GM18858 (cell line): ENCODE results near the gene STK4.

Source experiments
- ATAC-seq: cut with Tn5 transposase; IDR thresholded peaks from one replicate; pipeline ENCODE4 v1.9.1; 2021; ENCODE audit not compliant: unreplicated experiment

Gene STK4

DNA sequence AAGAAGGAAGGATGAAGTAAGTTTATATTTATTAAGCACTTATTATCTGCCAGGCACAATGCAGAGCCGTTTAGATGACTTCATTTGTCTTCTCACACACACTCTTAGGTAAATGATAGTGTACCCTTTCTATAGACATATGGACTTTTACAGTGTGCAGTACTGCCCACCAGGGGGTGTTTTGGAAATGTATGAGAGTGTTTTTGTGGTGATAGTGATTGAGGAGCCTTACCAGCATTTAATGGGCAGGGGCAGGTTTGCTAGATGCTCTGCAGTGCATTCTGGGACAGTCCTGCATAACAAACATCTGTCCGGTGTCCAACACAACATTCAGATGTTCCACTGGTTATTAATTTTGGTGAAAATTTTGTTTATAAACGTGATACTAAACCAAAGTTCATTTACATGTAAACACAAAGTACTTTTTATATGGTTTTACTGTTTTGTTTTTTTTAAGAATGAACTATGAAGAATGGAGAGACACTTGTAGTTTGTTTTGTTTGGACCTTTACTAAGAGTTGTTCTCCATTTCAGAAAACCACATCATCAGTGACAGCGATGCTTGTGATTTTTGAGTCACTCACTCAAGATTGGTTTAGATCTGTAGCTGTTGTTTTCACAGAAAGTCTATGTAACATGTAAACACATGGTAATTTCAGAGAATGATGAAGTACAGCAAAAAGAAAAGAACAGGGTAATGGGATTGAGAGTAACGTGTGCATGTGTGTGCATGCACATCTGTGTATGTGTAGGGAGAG is 114.7 kb downstream of the STK4 start:
- ATAC-seq: no peak

DNA sequence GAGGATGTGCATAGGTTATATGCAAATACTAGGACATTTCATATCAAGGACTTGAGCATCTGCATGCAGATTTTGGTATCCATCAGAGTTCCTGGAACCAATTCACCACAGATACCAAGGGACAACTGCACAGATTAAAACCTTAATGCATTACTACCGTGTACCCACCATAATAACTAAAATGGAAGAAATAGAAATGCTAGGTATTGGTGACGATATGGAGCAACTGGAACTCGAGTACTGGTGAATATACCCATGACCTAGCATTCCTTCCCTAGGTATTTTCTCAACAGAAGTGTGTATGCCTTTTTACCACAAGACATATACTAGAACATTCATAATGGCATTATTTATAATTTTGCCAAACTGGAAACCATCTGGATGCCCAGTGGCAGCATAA is 116.2 kb downstream of the STK4 start:
- no peak for ATAC-seq

DNA sequence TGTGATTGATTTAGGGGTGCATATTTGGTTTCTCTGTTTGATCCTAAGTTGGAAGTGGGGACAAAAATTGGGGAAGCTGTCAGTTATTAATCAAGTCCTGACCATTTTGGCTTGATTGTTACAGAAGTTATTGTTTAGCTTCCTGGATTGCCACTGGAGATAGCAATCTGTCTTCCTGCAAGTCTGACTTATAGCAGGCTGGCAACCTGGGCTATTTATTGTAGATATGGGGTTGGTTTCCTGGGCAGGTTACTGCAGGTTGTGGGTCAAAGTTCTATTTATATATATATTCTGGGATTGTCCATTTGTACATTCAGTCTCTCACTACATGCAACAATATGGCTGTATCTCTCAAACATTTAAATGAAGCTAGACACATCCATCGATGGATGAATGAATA is 116.8 kb downstream of the STK4 start:
- ATAC-seq: no peak

DNA sequence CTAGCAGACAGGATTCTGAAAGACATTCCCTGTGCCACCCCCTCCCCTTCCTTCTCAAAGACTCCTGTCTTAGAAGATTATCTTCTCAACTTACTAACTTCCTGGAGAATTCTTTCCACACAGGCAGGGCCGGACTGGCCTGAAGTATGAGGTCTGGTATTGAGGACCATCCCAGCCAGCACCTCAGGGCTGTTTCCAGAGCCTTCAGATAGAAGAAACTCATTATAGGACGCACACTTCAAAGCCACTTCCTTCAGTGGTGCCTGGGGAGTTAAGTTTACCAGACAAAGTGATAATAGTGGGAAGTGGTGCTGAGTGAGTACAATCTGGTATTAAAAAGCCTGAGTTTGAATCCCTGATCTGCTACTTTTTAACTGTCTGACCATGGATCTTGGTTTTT is 119.0 kb downstream of the STK4 start:
- no peak for ATAC-seq

DNA sequence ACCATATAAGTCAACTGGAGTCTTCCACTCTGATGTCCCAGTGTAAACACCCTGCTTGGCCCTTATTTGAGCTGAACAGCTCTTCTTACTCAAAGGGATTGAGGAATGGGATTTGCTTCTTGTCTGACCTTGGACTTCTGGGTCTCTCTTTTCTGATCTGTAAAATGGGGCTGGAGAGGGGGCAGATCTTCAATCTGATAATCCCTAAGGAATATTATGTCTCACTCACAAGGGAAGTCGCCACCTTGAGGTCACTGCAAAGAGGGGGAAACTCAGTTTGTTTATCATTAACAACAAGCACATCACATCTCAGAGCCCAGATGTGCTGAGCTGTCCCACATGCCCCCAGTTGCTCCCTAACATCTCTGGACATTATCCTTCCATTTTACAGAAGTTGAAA is 119.6 kb downstream of the STK4 start:
- no peak for ATAC-seq

DNA sequence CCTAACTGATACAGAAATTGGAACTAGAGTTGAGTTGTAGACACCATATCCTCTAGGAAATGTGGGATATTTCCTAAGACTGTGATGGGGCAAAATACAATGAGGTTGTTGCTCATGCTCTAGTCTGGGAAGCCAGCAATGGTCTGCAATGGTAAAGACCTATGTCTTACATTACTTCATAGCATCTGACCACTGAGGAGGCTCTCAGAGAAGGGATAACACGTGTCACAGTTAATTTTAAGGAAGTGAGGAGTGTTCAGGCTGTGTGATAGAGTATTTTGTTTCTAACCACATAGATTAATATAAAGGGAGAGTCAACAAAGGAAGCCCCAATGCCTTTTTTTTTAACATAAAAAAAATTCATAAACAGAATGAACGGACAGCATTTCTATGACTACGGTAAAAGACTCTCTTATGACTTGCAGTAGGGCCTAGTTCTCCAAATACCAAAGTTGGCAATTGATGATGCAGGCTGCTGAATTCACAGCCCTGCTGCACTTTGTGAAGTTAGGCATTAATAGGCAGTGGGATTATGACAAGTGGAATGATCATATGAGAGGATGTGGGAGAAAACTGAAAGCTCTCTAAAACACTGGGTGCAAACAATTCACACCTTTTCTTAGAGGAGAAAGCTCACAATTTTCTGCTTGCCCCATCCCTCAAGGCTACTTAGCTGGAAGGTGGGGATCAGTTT is 120.9 kb downstream of the STK4 start:
- no peak for ATAC-seq

DNA sequence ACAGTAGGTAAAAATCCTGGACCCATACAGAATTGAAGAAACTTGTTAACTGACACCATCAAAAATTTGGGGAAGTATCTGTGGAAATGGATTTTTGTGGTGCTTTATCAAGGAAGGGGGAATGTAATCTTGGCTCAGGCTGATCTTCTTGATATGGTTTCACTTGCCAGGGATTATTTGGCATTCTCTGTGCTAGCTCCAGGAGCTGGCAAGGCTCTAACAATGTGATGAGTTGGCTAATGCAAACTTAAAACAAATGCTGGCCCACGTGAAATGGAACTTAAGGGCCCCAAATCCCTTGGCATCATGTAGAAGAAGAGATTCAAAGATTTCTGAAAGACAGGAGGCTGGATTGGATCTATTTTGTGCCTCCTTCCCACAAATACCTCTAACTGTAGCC is 121.5 kb downstream of the STK4 start:
- ATAC-seq: no peak

DNA sequence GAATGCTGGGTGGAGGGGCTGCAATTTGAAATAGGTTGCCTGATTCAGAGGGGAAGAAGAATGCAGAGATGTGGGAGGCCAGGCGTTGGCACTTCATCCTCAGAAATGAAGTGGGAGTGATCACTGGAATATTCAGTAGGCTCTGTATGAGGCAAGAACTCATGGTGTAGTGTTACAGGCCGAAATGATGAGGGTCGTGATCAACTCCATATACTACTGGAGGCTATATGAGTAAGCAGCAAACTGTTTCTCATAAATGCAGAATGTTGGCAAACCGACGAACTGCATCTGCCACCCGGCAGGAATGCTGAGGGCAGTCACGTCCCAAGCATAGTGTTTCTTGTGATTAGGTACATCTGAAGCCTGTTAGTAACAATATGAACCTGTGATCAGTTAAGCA is 121.9 kb downstream of the STK4 start:
- ATAC-seq: no peak

DNA sequence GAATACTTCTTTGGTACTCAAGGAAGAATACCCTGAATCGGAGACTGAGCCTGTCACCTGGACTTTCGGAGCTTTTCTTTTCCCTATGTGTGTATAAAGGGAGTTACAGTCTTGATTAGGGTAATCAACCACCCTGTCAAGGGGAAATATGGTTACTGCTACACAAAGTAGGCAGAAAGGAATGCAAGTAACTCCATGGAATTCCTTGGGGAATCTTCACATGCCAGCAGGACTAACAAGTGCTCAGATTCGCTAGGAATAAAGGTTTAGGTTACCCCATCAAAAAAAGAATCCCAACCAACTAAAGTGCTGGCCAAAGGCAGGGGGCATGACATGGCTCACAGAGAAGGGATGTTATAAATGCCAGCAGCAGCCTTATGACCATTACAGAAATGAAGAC is 124.2 kb downstream of the STK4 start:
- no peak for ATAC-seq

DNA sequence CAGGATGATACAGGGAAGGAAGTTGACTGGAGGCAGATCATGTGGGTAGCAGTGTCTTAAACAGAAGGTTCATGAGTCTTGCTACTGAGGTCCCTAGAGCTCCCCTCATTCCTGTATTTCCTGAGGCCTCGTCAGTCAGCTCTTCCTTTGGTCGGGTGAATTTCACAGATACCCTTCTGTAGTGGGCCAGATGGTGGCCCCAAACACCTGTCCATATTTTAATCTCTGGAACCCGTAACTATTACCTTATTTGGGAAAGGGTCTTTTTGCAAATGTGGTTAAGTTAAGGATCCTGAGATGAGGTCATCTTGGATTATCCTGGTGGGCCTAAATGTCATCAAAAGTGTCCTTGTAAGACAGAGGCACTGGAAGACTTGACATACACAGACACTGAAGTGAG is 125.1 kb downstream of the STK4 start:
- ATAC-seq: no peak

DNA sequence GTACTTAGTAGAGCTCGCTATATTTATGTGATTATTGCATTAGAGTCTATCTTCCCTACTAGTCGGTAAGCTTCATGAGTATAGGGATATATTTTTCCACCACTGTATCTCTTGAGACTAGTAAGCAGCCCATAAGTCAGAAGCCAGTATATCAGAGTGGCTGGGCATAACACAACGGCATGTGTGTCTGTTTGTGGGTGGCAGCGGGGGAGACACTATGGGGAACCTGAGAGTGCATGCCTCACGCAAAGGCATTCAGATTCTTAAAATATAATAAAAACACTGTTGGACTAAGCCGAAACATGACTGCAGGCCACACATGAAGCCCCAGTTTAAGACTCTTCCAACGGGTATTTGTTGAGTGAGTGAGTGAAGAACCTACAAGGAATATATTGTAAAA is 126.6 kb downstream of the STK4 start:
- no peak for ATAC-seq

DNA sequence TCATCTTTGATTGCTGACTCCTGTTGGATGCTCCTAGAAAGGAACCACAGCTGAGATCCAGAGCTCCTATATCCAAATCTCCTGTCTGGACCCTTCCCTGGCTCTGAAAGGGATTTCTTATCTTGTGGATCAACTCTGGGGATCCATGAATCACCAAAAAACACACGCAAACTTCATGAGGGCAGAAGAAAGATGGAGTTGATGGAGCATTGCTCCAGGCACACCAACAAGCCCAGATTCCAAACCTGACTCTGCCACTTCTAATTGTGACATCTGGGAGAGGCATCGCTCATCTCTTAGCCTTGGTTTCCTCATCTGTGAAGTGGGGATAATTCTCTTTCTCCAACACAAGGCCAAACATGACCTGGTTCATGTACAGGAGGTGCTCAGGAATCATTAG is 127.9 kb downstream of the STK4 start:
- no peak for ATAC-seq

DNA sequence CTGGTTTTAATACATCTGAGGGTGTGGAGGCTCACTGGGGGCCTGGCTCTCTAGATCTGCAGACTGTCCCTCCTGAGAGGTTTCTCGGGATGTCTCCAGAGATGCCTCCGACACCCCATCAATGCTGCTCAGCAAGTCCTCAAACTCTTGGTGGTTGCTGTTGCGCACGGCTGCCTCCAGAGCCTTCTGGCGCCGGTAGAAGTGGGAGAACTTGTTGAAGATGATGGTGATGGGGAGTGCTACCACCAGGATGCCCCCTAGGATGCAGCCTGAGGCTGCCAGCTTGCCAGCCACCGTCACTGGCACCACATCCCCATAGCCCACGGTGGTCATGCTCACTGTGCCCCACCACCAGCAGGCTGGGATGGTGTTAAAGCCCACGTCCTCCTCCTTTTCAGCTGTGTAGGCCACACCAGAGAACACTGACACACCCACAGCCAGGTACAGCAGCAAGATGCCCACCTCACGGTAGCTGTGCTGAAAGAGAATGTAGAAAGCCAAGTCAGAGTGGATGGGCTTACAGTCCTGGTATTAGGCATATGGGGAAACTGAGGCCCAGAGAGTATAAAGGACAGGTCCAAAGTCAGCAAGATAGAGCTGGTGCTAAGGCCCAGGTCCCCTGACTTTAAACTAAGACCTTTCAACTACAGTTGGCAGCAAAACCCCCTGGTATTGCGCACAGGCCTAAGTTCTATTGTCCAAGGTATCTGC is 128.7 kb downstream of the STK4 start:
- ATAC-seq: no peak

DNA sequence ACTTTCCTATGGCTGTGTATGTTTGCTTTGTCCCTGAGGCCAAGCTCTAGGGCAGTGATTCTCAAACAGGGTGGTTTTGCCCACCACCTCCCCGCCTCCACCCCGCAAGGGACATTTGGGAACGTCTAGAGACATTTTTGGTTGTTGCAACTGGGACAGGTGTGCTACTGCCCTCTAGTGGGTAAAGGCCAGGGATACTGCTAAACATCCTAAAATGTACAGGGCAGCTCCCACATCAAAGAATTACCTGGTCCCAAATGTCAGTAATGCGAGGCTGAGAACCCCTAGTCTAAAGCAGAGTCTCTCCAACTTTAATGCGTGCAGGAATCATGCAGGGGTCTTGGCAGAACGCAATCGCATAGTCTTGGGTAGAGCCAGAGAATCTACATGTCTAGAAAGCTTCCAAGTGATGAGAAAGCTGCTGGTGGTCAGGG is 129.5 kb downstream of the STK4 start:
- no peak for ATAC-seq

DNA sequence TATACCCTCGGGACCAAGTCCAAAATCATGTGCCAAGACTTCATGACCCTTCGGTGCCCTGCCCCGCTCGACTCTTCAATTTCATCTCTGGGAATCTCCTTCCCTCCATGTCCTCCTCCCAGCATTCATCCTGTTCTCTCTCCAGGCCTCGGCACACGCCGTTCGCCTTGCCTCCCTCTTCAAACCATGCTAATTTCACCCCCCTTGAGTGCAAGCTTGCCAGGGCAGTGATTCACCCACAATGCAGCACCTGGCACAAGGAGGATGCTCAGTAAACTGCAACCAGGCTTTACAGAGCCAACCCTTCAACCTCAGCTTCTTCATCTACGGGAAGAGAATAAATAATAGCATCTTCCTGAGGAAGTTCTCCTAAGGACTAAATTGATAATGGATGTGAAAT is 130.5 kb downstream of the STK4 start:
- ATAC-seq: no peak

DNA sequence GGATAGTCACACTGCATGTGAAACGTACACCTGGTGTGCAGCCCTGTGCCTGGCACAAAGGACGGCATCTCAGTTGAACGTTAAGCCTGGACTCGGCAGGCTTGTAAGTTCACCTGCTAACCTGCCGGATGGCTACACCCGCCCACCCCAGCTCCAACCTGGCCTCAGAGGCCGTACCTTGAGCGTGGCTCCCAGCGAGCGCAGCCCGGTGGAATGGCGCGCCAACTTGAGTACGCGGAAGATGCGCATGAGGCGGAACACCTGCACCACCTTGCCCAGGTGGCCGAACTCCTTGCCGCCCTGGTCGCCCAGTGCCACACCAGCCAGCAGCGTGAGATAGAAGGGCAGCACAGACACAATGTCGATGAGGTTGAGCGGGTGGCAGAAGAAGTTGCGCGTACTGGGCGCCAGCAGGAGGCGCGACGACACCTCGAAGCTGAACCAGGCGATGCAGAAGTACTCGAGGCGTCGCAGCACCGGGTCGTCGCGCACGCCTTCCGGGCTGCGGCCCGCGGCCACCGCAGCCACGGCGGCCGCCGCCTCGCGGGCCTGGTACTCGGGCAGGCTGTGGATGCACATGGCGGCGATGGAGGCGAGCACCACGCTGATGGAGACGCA is 131.3 kb downstream of the STK4 start:
- no peak for ATAC-seq

DNA sequence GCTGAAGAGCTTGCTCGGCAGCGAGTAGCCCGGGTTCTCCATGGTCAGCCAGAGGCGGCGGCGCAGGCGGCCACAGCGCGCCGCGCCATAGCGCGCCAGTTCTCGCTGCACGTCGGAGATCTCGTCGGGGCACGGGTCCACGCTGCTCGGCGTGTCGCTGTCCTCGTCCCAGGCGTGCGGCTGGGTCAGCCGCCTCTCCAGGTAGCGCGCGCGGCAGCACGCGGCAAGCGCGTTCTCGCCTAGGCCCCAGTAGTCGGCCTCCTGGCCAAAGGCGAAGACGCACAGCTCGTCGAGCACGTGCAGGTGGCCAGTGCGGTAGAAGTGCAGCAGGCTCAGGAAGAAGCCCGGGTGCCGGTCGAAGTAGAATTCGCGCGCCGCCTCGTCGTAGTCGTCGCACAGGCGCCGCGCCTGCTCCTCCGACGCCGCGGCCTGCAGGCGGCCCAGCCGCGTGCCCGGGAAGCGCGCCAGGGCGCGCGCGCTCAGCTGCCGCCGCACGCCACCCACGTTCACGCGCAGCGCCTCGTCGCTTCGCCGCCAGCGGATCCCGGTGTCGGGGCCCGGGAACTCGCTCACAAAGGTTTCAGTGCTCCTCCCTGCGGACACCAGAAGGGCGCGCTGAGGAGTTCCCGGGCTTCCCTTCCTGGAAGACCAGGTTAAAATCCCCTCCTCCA is 131.9 kb downstream of the STK4 start:
- no peak for ATAC-seq

DNA sequence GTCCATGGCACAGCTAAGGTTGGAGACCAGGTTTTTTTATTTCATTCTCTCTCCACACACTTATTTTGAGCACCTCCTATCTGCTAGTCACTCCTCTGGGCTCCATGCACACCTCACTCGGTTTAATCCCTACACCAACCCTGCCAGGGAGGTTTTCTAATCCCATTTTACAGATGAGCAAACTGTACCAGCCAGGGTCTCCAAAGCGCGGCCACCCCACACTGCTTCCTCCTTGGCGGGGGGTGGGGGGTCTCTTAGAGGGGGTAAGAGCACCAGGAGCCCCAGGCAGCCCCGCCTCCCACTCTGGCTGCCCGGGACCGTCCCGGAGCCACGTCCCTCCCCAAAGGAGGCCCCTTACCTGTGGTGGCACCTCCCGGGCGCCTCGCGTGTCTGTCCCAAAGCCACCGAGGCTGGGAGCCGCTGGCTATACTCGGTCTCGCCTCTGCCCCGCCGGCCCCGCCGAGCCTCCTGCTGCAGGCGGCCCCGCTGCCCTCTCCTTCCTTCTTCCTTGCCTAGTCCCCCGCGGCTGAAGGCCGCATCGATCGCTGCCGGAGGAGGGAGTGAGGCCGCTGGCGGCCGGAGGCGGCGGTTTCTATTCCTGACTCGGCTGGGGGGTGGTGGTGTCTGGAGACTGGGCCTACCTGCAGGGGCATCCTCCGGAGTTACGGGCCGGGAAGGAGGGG is 134.4 kb downstream of the STK4 start, which contains the start of gene KCNS1:
Gene KCNS1 (minus strand): TSS at position 565 of the 683 bp plus-strand sequence. CDS start 1,891 bp downstream, outside the sequence.
- ATAC-seq: no peak

DNA sequence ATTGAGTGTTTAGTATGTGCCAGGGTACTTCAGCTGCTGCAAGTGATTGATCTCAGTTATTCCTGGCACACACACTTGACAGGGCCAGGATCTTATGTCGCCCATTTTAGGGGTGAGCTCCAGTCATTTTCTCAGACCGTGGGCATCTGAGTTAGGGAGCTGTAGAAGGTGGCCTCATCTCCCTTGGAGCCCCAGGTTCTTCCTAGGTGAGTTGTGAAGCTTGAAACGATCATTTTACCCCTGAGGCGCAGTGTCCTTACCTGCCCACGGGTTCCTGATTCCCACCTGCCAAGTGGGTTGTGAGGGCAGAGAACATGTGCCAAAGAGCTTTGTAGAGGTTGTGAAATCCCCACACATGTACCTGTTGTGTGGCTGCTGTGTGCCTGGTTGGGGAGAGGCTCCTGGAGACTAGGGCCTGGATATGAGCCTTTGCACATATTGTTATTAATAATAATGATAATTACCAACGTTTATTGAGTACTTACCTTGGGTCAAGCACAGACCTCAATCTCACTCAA is 135.1 kb downstream of the STK4 start:
- no peak for ATAC-seq

DNA sequence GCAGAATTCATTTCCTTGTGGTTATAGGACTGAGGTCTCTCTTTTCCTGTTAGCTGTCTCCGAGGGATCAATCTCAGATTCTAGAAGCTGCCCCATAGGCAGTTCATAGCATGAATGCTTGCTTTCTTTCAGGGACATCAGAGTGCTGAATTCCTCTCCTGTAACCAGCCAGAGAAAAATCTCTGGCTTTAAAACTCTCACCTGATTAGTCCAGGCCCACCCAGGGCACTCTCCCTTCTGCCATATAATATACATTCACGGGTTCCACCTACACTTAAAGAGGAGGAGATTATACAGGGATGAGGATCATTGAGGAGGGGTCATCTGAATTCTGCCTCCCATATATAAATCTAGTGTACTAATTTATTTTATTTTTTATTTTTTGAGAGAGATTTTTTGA is 136.8 kb downstream of the STK4 start:
- ATAC-seq: no peak
